ES-I3 (cell line): Measurements from ENCODE around the gene CDH2.

Source experiments
- H3K36me3 ChIP-seq: 2 replicates; pipeline ENCODE4 v1.6.1; 2013; ENCODE audit warnings: mild to moderate bottlenecking, low read length, control low read depth, moderate library complexity; ENCODE audit not compliant: insufficient read depth
- H3K4me1 ChIP-seq: 2 replicates; pipeline ENCODE4 v1.6.1; 2013; ENCODE audit warnings: mild to moderate bottlenecking, control low read depth, low read length; ENCODE audit not compliant: insufficient read depth
- H3K9ac ChIP-seq: 2 replicates; pipeline ENCODE4 v1.6.1; 2013; ENCODE audit warnings: low read depth, mild to moderate bottlenecking, low read length, moderate library complexity
- H3K9me3 ChIP-seq: 2 replicates; pipeline ENCODE4 v1.6.1; 2013; ENCODE audit warnings: mild to moderate bottlenecking, low read length, moderate library complexity; ENCODE audit not compliant: control insufficient read depth, insufficient read depth

The CDH2 gene

DNA sequence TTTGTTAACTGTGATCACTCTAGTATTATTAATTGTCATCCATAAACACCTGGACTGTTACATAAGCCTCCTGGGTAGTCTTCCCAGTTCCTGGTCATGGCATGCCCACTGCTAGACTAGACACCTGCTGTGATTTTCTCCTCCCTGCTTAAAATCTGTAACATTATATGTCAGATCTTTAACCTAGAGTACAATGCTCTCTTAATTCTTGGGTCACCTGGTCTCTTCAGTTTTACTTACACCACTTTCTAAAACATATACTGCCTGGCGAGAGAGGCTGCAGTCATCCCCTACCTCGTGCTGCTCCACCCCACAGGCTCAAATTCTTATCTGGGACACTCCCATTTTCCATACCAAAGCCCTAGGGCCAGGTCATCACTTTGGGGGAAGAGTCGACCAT is 161.3 kb downstream of the CDH2 start:
- no peaks in the 10 kb centered on the region for H3K9me3 ChIP-seq
- H3K9ac ChIP-seq: no peak overlapping the region
- peaks cover 3% of the 10 kb centered on the region for H3K36me3 ChIP-seq
- H3K4me1 ChIP-seq: peaks cover 18% of the 10 kb centered on the region

DNA sequence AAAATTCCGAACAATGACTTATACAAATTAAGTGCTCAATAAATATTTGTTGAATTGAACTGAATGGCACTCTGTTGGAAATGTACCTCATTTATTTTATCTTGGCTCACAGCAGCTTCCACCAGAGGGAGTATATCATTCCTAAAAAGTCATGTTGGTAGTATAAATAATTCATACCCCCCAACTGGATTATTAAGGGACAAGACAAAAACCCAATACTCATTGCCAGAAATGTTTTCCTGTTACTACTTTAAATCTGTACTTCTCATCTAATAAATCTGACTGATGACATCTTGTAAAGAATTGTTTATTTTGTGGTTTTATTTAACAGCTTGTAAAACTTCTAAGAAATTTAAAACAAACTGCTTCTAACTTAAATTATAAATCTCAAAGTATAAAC is 163.9 kb downstream of the CDH2 start:
- no peaks in the 10 kb centered on the region for H3K9me3 ChIP-seq
- H3K9ac ChIP-seq: no peak overlapping the region
- H3K4me1 ChIP-seq: peaks cover 18% of the 10 kb centered on the region
- H3K36me3 ChIP-seq: peaks cover 3% of the 10 kb centered on the region

- H3K9me3 ChIP-seq: no peaks in the 10 kb centered on the region
These were observed 164.6 kb downstream of the CDH2 start for GRCh38 chr18:28012336-28012735.

DNA sequence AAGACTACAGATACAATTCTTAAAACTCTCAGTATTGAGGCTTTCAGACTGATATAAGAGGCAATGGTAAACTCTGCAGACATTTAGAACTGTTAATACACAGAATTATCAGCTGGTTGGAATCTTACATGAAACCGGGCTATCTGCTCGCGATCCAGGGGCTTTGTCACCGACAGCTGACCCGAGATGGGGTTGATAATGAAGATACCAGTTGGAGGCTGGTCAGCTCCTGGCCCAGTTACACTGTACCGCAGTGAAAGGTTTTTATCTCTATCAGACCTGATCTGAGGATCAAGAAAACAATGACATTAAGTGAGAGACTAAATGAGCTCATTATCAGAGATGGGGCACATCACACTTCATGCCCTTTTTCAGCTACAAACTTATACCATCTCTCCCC is 167.3 kb downstream of the CDH2 start:
- peaks cover 3% of the 10 kb centered on the region for H3K36me3 ChIP-seq
- H3K9me3 ChIP-seq: no peaks in the 10 kb centered on the region
- no peak overlapping the region for H3K9ac ChIP-seq
- H3K4me1 ChIP-seq: peaks cover 18% of the 10 kb centered on the region

More at GRCh38 chr18:28012336-28012735, 164.6 kb downstream of the CDH2 start:
- Histone ChIP-seq H3K36me3 (peaks cover 3% of the 10 kb centered on the region), H3K4me1 (peaks cover 18% of the 10 kb centered on the region), H3K9ac (no peak overlapping the region; the same call in 1 of the 2 replicates)

DNA sequence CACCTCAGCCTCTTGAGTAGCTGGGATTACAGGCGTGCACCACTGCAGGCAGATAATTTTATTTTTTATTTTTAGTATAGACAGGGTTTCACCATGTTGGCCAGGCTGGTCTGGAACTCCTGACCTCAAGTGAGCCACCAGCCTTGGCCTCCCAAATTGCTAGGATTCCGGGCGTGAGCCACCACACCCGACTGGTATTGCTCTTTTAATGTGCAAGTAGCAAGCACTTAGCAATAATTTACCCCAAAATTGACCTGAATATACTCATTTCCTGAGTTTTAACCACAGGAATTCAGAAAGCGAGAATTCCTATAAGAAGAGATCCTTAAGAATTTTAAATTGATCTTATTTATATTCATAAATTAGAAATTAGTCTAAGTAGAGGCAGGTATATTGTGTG is 169.1 kb downstream of the CDH2 start:
- Histone ChIP-seq H3K9me3 (no peaks in the 10 kb centered on the region), H3K4me1 (peaks cover 15% of the 10 kb centered on the region), H3K9ac (no peak overlapping the region), H3K36me3 (peaks cover 5% of the 10 kb centered on the region)

GRCh38 chr18:28005164-28005563 is 171.8 kb downstream of the CDH2 start:
- no peak overlapping the region for H3K9ac ChIP-seq
- H3K9me3 ChIP-seq: no peaks in the 10 kb centered on the region
- H3K4me1 ChIP-seq: no peaks in the 10 kb centered on the region
- H3K36me3 ChIP-seq: peaks cover 11% of the 10 kb centered on the region

DNA sequence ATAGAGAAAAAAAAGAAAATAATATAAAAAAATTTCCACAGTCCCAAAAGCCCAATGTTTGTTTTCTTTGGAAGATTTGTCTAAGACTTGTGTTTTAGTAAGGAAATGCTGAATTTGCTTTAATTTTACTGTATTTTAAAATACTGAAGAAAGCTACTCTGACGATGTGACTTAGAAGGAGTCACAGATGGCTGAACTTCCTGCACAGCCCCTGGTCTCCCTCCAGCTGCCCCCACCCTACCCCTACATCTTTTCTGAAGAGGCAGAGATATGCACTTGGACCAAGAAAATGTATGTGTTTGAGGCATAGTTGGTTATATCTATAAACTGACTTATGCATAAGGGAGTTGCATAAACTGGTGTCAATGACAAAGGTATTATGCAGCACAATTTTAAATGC is 172.3 kb downstream of the CDH2 start:
- H3K4me1 ChIP-seq: no peaks in the 10 kb centered on the region
- no peaks in the 10 kb centered on the region for H3K9me3 ChIP-seq
- peaks cover 11% of the 10 kb centered on the region for H3K36me3 ChIP-seq
- H3K9ac ChIP-seq: no peak overlapping the region

DNA sequence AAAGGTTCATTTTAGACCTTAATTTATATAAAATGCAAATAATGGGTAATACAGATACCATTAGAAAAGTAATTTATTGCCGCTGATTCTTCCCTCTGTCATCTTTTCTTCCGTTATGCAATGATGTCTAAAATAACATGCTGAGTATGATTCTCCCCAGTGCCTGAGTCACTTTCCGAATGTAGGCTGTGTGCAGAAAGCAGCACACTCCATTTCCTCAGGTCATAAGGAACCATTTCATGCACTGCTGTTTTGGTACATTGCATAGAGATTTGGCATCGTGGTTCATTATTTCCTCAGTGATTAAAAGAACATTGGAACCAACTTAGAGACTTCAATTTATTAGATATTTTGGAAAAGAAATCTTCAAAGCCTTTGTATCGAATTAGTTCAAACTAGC is 173.5 kb downstream of the CDH2 start:
- Histone ChIP-seq H3K4me1 (no peaks in the 10 kb centered on the region), H3K9ac (no peak overlapping the region), H3K36me3 (peaks cover 11% of the 10 kb centered on the region), H3K9me3 (no peaks in the 10 kb centered on the region)

DNA sequence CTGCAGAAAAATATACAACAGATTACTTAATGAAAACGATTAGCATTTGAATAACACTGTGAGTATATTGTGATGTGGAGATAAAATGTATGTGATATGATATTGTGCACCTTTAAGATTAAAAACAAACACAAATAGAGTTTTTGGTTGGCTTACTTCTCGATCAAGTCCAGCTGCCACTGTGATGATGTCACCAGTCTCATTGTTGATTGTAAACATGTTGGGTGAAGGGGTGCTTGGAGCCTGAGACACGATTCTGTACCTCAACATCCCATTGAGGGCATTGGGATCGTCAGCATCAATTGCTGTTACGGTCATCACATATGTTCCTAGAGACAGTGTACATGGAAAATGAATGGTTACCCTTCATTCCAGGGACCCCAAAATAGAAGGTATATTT is 174.1 kb downstream of the CDH2 start:
- H3K4me1 ChIP-seq: no peaks in the 10 kb centered on the region
- H3K9ac ChIP-seq: no peak overlapping the region
- H3K9me3 ChIP-seq: no peaks in the 10 kb centered on the region
- peaks cover 11% of the 10 kb centered on the region for H3K36me3 ChIP-seq

DNA sequence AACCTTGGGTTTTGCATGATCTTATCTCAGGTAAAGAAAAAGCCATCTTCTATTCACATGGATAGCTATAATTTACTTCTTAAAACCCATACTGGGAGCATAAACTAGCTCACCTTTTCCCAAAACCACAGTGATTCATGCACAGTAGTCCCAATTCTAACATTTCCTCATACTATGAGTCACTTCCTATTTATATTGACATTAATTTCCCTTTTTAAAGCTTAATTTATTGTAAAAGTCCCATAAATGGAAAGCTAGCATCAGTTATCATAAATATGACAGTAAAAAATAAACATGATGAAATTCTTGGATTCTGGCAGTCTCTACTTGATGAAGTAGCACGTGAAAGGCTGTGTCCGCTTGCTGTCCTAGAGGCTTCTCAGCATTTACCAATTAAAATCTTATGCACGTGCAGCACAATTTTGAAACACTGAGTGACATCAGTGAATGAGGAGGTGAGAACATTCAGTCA is 180.1 kb downstream of the CDH2 start:
- no peaks in the 10 kb centered on the region for H3K9me3 ChIP-seq
- peaks cover 28% of the 10 kb centered on the region for H3K36me3 ChIP-seq
- H3K4me1 ChIP-seq: no peaks in the 10 kb centered on the region
- H3K9ac ChIP-seq: no peak overlapping the region

GRCh38 chr18:27995770-27996502 is 181.0 kb downstream of the CDH2 start:
- no peak overlapping the region for H3K9ac ChIP-seq
- H3K4me1 ChIP-seq: no peaks in the 10 kb centered on the region
- no peaks in the 10 kb centered on the region for H3K9me3 ChIP-seq
- peaks cover 29% of the 10 kb centered on the region for H3K36me3 ChIP-seq

- H3K4me1 ChIP-seq: no peaks in the 10 kb centered on the region
- H3K36me3 ChIP-seq: peaks cover 25% of the 10 kb centered on the region
- H3K9me3 ChIP-seq: no peaks in the 10 kb centered on the region
- H3K9ac ChIP-seq: no peak overlapping the region
These were observed 182.4 kb downstream of the CDH2 start for GRCh38 chr18:27994571-27994970.

DNA sequence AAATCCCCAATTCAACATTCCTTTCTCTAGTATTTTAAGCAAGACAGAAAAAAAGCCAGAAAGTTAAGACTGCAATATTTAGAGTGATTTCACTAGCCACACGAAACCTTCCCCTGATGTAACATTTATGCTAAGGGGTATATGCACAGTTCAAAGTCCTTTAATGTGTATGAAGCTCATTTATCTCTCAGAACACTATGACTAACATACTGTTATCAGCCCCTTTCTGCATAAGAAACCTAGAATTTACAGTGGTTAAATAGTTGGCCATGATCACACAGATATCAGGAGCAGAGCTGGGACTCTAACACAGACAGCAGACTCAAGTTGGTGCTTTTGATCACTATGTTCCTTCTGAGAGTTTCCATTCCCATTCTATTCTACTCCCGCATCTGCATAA is 185.5 kb downstream of the CDH2 start:
- Histone ChIP-seq H3K4me1 (no peaks in the 10 kb centered on the region), H3K9me3 (no peaks in the 10 kb centered on the region), H3K9ac (no peak overlapping the region), H3K36me3 (peaks cover 17% of the 10 kb centered on the region)

DNA sequence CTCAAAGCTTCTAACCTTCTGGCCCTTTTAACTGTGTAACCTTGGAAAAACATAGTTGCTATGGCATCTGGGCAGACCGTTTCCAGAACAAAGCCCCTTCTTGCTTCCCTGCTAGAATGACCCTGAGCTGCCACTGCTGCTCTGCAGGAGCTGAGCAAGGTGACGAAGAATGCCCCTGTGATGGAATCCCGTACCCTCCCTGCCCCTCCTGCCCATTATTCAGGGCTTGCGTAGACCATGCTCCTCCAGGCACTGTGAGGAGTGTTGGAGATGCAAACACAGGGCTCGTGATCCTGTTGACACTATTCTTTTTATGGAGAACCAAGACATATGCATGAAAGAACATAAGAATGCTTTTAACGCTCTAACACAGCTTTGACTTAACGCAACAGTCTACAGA is 191.1 kb downstream of the CDH2 start:
- Histone ChIP-seq H3K36me3 (peaks cover 7% of the 10 kb centered on the region; the same call in 1 of the 2 replicates), H3K9ac (no peak overlapping the region), H3K9me3 (no peaks in the 10 kb centered on the region), H3K4me1 (peaks cover 8% of the 10 kb centered on the region)

DNA sequence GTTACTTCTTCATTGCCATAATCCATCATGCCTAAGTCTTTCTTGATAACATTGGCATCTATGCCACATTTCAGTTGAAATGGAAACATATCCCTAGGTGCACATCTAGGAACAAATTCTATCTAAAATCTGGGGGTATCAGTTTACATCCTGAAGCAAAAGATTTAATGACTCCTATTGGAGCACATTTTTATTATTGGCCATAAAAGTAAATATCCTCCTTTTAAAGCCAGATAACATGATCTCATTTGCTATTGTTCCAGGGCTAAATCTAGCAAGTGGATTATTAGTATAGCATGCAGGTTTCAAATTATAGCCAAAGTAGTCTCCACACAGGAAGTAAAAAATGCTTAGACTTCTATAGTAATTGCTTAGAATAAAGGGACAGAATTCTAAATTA is 193.2 kb downstream of the CDH2 start:
- peaks cover 8% of the 10 kb centered on the region for H3K4me1 ChIP-seq
- no peaks in the 10 kb centered on the region for H3K9me3 ChIP-seq
- H3K9ac ChIP-seq: no peak overlapping the region
- 0 out of 2 replicates have a peak, but pooled peaks cover 6% of the 10 kb centered on the region for H3K36me3 ChIP-seq
